Endothelial cell of umbilical vein (primary cell): ENCODE results near the gene VMP1. TPM values are rescaled to one million over a fixed set of nuclear protein-coding genes. Genes with fewer than 3 reads are reported as not detected.

ENCODE experiments used
- BruUV-seq: library from RNA; stranded (reverse); fragments of 400-500 nt; replicated peaks from 2 replicates; lab custom pipeline; 2021; lab: Mats Ljungman, UMichigan
- CTCF ChIA-PET: fragments of 300-600, 350-600 bp; sonication (Branson Sonifier 250); formaldehyde crosslinking; loops from one replicate; lab custom pipeline; 2021; ENCODE audit warnings: antibody characterized with exemption, inconsistent platforms; lab: Charles Lee
- POLR2A ChIA-PET: fragments of 300-600, 350-600 bp; sonication (Branson Sonifier 250); formaldehyde crosslinking; loops from one replicate; lab custom pipeline; 2021; ENCODE audit warnings: antibody characterized with exemption, inconsistent platforms; lab: Charles Lee
- DNase-seq: peaks from one replicate; pipeline ENCODE4 v3.0.0-alpha.2; 2011; ENCODE audit warnings: low read depth, low spot score
- FAIRE-seq: peaks from 2 replicates; lab custom pipeline; 2011; peaks lifted over from hg19 to GRCh38; lab: Jason Lieb, UNC
- H2AFZ ChIP-seq: 2 replicates; pipeline ENCODE4 v1.6.0; 2012; ENCODE audit warnings: low read depth, low read length, control low read depth, inconsistent platforms
- H3K27ac ChIP-seq: 2 replicates; pipeline ENCODE4 v1.5.1; 2011; ENCODE audit warnings: low read depth, mild to moderate bottlenecking, control low read depth, low read length, moderate library complexity; ENCODE audit not compliant: insufficient read depth
- H3K27me3 ChIP-seq, 2 experiments: 2 replicates each; pipeline versions ENCODE4 v1.6.0 to v1.6.1; 2011; ENCODE audit warnings: low read length in 2 of 2, mixed read lengths in 1 of 2; ENCODE audit not compliant: control insufficient read depth in 2 of 2, insufficient read depth in 2 of 2
- H3K36me3 ChIP-seq, 2 experiments: 2 replicates in 1 of 2; 3 replicates in 1 of 2; pipeline ENCODE4 v1.5.1; 2011; ENCODE audit warnings: low read length in 2 of 2, mild to moderate bottlenecking in 1 of 2, moderate library complexity in 1 of 2; ENCODE audit not compliant: control insufficient read depth in 2 of 2, insufficient read depth in 2 of 2; ENCODE audit errors: extremely low read depth in 1 of 2
- H3K4me1 ChIP-seq: 3 replicates; pipeline ENCODE4 v1.5.1; 2011; ENCODE audit warnings: mild to moderate bottlenecking, low read length; ENCODE audit not compliant: control insufficient read depth, insufficient read depth; ENCODE audit errors: extremely low read depth
- H3K4me2 ChIP-seq: 2 replicates; pipeline ENCODE4 v1.6.1; 2011; ENCODE audit warnings: low read length, control low read depth, mixed read lengths; ENCODE audit not compliant: insufficient read depth
- H3K4me3 ChIP-seq, 3 experiments: fragments of 200-600 bp in 1 of 3; sonication (generic), shearing (Covaris generic) in 1 of 3; replicated peaks in 1 of 3; 2 replicates each; pipeline ENCODE4 v1.5.1; 2011 to 2016; ENCODE audit warnings: control low read depth in 3 of 3, low read length in 3 of 3, mild to moderate bottlenecking in 2 of 3, inconsistent platforms in 1 of 3, low read depth in 1 of 3, moderate library complexity in 1 of 3; ENCODE audit not compliant: insufficient read depth in 1 of 3
- H3K79me2 ChIP-seq: 2 replicates; pipeline ENCODE4 v1.6.0; 2012; ENCODE audit warnings: low read length, inconsistent platforms; ENCODE audit not compliant: control insufficient read depth, insufficient read depth
- H3K9ac ChIP-seq: replicated peaks from 2 replicates; pipeline ENCODE3; 2011; ENCODE audit warnings: low read length, control low read depth; ENCODE audit not compliant: insufficient read depth; ENCODE audit errors: extremely low read depth
- H3K9me1 ChIP-seq: replicated peaks from 3 replicates; pipeline ENCODE4 v1.6.0; 2011; ENCODE audit warnings: mild to moderate bottlenecking, low read length; ENCODE audit not compliant: control insufficient read depth, insufficient read depth; ENCODE audit errors: extremely low read depth
- H3K9me3 ChIP-seq: replicated peaks from 2 replicates; pipeline ENCODE4 v1.5.1; 2012; ENCODE audit warnings: low read length, inconsistent platforms; ENCODE audit not compliant: control insufficient read depth, insufficient read depth
- H4K20me1 ChIP-seq: replicated peaks from 2 replicates; pipeline ENCODE3; 2011; ENCODE audit warnings: mild to moderate bottlenecking, low read length; ENCODE audit not compliant: control insufficient read depth, insufficient read depth; ENCODE audit errors: extremely low read depth
- EZH2 ChIP-seq: IDR thresholded peaks from 2 replicates; pipeline ENCODE4 v1.6.1; 2012; ENCODE audit warnings: borderline replicate concordance, low read depth, mild to moderate bottlenecking, moderate library complexity, low read length, inconsistent platforms; ENCODE audit not compliant: severe bottlenecking
- FOS ChIP-seq: IDR thresholded peaks from 2 replicates; pipeline ENCODE4 v1.6.1; 2011; ENCODE audit warnings: mild to moderate bottlenecking, low read length, moderate library complexity, borderline replicate concordance; ENCODE audit not compliant: insufficient read depth
- GATA2 ChIP-seq: IDR thresholded peaks from 2 replicates; pipeline ENCODE4 v1.7.0; 2011; ENCODE audit warnings: low read depth, mild to moderate bottlenecking, moderate library complexity, mixed read lengths, low read length; ENCODE audit not compliant: insufficient read length, insufficient read depth
- JUN ChIP-seq: IDR thresholded peaks from 2 replicates; pipeline ENCODE4 v1.6.1; 2011; ENCODE audit warnings: borderline replicate concordance, low read depth; ENCODE audit not compliant: insufficient read length, insufficient read depth
- MYC ChIP-seq: IDR thresholded peaks from one replicate; pipeline ENCODE4 v1.6.1; 2011; ENCODE audit warnings: mild to moderate bottlenecking, low read depth, low read length
- POLR2A ChIP-seq: IDR thresholded peaks from 2 replicates; pipeline ENCODE4 v1.6.1; 2012; ENCODE audit warnings: low read depth, mild to moderate bottlenecking, control low read depth, low read length
- POLR2AphosphoS5 ChIP-seq: IDR thresholded peaks from 2 replicates; pipeline ENCODE4 v1.6.1; 2012; ENCODE audit warnings: low read depth, mild to moderate bottlenecking, control low read depth, low read length, moderate library complexity; ENCODE audit not compliant: insufficient read depth
- dilution Hi-C: fragments of 300-500 bp; cut with MboI; formaldehyde crosslinking; loops from one replicate; pipeline ENCODE4 v1.15.0; 2019; ENCODE audit warnings: low sequenced_read_pairs; ENCODE audit not compliant: extremely low pct_ligation_motif_present
- intact Hi-C: fragments of 100-400 bp; cut with micrococcal nuclease; formaldehyde crosslinking; loops from one replicate; pipeline ENCODE4 v1.10.0; 2022
- polyA plus RNA-seq, 4 experiments: library from polyadenylated mRNA; depleted of rRNA in 3 of 4; stranded (reverse) in 3 of 4; unstranded in 1 of 4; fragments of >200 nt; gene quantifications; 2 replicates each; pipeline versions ENCODE4 v1.2.1 to v1.2.3, GENCODE V29; 2011 to 2012; ENCODE audit warnings: missing spikeins in 1 of 4
- total RNA-seq: library from RNA; stranded (reverse); gene quantifications from 2 replicates; pipeline ENCODE4 v1.2.3, GENCODE V29; 2021
- TF ChIP-seq, protein P1 (sequence below): IDR thresholded peaks from 2 replicates; pipeline ENCODE4 v1.6.1; 2011; ENCODE audit not compliant: insufficient read depth, insufficient read length
- TF ChIP-seq, protein P2 (sequence below), 2 donors: IDR thresholded peaks; 1 replicate in 1 of 2; 2 replicates in 1 of 2; pipeline ENCODE4 v1.5.1; 2011; ENCODE audit warnings: low read length in 2 of 2, mild to moderate bottlenecking in 2 of 2, moderate library complexity in 2 of 2, control low read depth in 1 of 2, inconsistent platforms in 1 of 2, low read depth in 1 of 2; ENCODE audit not compliant: insufficient read depth in 1 of 2; ENCODE audit errors: extremely low read depth in 1 of 2

VMP1 gene
- total and polyA plus RNA-seq, 2 donors (not counting 3 experiments of a cell fraction or from before 2014, with no cell fraction given), result 138 to 270 TPM

DNA sequence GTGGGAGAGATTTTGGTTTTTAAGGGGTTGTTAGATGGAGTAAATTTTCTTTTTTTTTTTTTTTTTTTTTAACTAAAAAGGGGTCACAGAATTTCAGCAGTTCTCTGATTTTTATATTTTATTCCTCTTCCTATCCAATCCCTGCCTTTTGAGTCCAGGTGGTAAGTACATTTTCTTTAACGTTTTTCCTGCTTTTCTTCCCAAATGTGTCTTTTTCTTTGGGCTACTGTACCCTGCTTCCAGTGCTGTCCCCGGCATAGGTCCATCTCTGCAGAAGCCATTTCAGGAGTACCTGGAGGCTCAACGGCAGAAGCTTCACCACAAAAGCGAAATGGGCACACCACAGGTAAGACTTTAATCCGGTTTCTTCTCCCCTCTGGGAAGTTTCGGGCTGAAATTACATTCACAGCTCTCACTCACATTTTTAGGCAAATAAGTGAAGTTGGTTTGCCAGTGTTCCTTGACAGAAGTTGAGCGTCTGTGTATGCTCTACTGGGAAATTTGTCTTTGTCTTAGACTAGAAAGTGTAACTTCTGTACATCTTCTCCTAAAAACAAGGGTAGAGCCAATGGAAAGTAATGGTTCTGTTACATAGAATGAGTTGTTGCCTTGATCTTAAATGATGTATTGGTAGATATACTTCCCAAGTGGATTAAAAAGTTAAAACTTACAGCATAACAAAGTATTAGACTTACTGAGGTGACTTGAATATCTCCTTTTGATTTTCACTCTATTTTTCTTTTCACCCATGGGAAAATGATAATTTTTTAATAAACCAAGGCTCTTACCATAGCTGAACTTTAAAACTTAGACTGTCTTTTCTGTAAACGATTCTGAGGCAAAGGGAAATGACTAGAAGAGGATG is 130.8 kb downstream of the VMP1 start:
- ChIA-PET CTCF (interaction anchor here (0.6 to 8.5 kb wide), 9 partner anchors 9 to 89 kb away, joined by 3 to 110 read pairs (median 5); no protein-coding TSS in a partner anchor), POLR2A (interaction anchor here (0.5 to 12.6 kb wide), 28 partner anchors 9 to 950 kb away, joined by 3 to 224 read pairs (median 6); partner anchors contain the start of genes PTRH2 and VMP1)
- DNase-seq, result peak; percentile 50
- Histone ChIP-seq H3K27ac (peak overlapping the region; percentile 100), H3K79me2 (peaks cover 44% of the 10 kb centered on the region), H4K20me1 (no peaks in the 10 kb centered on the region), H3K4me2 (peak overlapping the region; percentile 11), H3K9me3 (no peaks in the 10 kb centered on the region), H3K4me1 (peaks cover 13% of the 10 kb centered on the region), H3K36me3 (peaks cover 5 to 14% of the 10 kb centered on the region in 2 experiments), H3K27me3 (no peaks in the 10 kb centered on the region), H3K9me1 (no peaks in the 10 kb centered on the region), H2AFZ (no peak overlapping the region), H3K4me3 (peak overlapping the region; percentile 76 to 100 (median 99)), H3K9ac (peak overlapping the region; percentile 100)
- TF ChIP-seq, protein P1, sequence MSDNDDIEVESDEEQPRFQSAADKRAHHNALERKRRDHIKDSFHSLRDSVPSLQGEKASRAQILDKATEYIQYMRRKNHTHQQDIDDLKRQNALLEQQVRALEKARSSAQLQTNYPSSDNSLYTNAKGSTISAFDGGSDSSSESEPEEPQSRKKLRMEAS, result no peak
- TF ChIP-seq POLR2AphosphoS5 (no peak), GATA2 (no peak), MYC (no peak), FOS (no peak), JUN (no peak), POLR2A (no peak), EZH2 (no peak)
- TF ChIP-seq, protein P2, sequence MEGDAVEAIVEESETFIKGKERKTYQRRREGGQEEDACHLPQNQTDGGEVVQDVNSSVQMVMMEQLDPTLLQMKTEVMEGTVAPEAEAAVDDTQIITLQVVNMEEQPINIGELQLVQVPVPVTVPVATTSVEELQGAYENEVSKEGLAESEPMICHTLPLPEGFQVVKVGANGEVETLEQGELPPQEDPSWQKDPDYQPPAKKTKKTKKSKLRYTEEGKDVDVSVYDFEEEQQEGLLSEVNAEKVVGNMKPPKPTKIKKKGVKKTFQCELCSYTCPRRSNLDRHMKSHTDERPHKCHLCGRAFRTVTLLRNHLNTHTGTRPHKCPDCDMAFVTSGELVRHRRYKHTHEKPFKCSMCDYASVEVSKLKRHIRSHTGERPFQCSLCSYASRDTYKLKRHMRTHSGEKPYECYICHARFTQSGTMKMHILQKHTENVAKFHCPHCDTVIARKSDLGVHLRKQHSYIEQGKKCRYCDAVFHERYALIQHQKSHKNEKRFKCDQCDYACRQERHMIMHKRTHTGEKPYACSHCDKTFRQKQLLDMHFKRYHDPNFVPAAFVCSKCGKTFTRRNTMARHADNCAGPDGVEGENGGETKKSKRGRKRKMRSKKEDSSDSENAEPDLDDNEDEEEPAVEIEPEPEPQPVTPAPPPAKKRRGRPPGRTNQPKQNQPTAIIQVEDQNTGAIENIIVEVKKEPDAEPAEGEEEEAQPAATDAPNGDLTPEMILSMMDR (IDR thresholded peaks at IDR 0.05; ENCODE audit: extremely low read depth in 1 of 2, insufficient read depth in 1 of 2, low read depth in 1 of 2, low read length in 2 of 2), result no peak
- intact Hi-C loops (no loop called here), dilution Hi-C loops (no loop called here)
- FAIRE-seq, result no peak
- TSS peak; percentile 25 for BruUV-seq
